Measurements from ENCODE around the gene HIPK3.

Gene HIPK3

GRCh38 chr11:33384220-33384619 is 127.0 kb downstream of the HIPK3 start:
- H3K36me3 ChIP-seq (ENCODE audit: low read depth) = no peaks in the 10 kb centered on the region
- H3K4me1 ChIP-seq (ENCODE audit: insufficient read depth, poor library complexity, severe bottlenecking) = no peaks in the 10 kb centered on the region
- H3K4me3 ChIP-seq (ENCODE audit: severe bottlenecking) = no peak overlapping the region
- no peaks in the 10 kb centered on the region for H3K27me3 ChIP-seq (ENCODE audit: insufficient read depth, poor library complexity, severe bottlenecking)
- H3K27ac ChIP-seq (ENCODE audit: poor library complexity, severe bottlenecking) = no peak overlapping the region
- ATAC-seq (ENCODE audit: low read depth) = no peak
- TF ChIP-seq CTCF (IDR thresholded peaks at IDR 0.05; ENCODE audit: poor library complexity, severe bottlenecking) = no peak
- no peak for DNase-seq (ENCODE audit: low spot score)
- H3K9me3 ChIP-seq (ENCODE audit: severe bottlenecking) = no peaks in the 10 kb centered on the region

- Histone ChIP-seq H3K4me1 (ENCODE audit: insufficient read depth, poor library complexity, severe bottlenecking) (no peaks in the 10 kb centered on the region), H3K27ac (ENCODE audit: poor library complexity, severe bottlenecking) (no peak overlapping the region), H3K27me3 (ENCODE audit: insufficient read depth, poor library complexity, severe bottlenecking) (no peaks in the 10 kb centered on the region), H3K4me3 (ENCODE audit: severe bottlenecking) (no peak overlapping the region), H3K9me3 (ENCODE audit: severe bottlenecking) (no peaks in the 10 kb centered on the region), H3K36me3 (ENCODE audit: low read depth) (no peaks in the 10 kb centered on the region)
- DNase-seq (ENCODE audit: low spot score) = no peak
- TF ChIP-seq CTCF (IDR thresholded peaks at IDR 0.05; ENCODE audit: poor library complexity, severe bottlenecking) = no peak
- no peak for ATAC-seq (ENCODE audit: low read depth)
Measured at GRCh38 chr11:33387581-33387980, 130.4 kb downstream of the HIPK3 start.

GRCh38 chr11:33387996-33388395 is 130.8 kb downstream of the HIPK3 start:
- no peak for TF ChIP-seq CTCF (IDR thresholded peaks at IDR 0.05; ENCODE audit: poor library complexity, severe bottlenecking)
- no peak for ATAC-seq (ENCODE audit: low read depth)
- Histone ChIP-seq H3K36me3 (ENCODE audit: low read depth) (no peaks in the 10 kb centered on the region), H3K4me1 (ENCODE audit: insufficient read depth, poor library complexity, severe bottlenecking) (no peaks in the 10 kb centered on the region), H3K27ac (ENCODE audit: poor library complexity, severe bottlenecking) (no peak overlapping the region), H3K27me3 (ENCODE audit: insufficient read depth, poor library complexity, severe bottlenecking) (no peaks in the 10 kb centered on the region), H3K4me3 (ENCODE audit: severe bottlenecking) (no peak overlapping the region), H3K9me3 (ENCODE audit: severe bottlenecking) (no peaks in the 10 kb centered on the region)
- no peak for DNase-seq (ENCODE audit: low spot score)

GRCh38 chr11:33388793-33389525 is 131.8 kb downstream of the HIPK3 start:
- H3K27ac ChIP-seq (ENCODE audit: poor library complexity, severe bottlenecking) = no peak overlapping the region
- H3K4me3 ChIP-seq (ENCODE audit: severe bottlenecking) = no peak overlapping the region
- DNase-seq (ENCODE audit: low spot score) = no peak
- TF ChIP-seq CTCF (IDR thresholded peaks at IDR 0.05; ENCODE audit: poor library complexity, severe bottlenecking) = no peak
- H3K4me1 ChIP-seq (ENCODE audit: insufficient read depth, poor library complexity, severe bottlenecking) = no peaks in the 10 kb centered on the region
- H3K36me3 ChIP-seq (ENCODE audit: low read depth) = no peaks in the 10 kb centered on the region
- no peak for ATAC-seq (ENCODE audit: low read depth)
- no peaks in the 10 kb centered on the region for H3K27me3 ChIP-seq (ENCODE audit: insufficient read depth, poor library complexity, severe bottlenecking)
- no peaks in the 10 kb centered on the region for H3K9me3 ChIP-seq (ENCODE audit: severe bottlenecking)

- TF ChIP-seq CTCF (IDR thresholded peaks at IDR 0.05; ENCODE audit: poor library complexity, severe bottlenecking) = no peak
- no peaks in the 10 kb centered on the region for H3K36me3 ChIP-seq (ENCODE audit: low read depth)
- no peaks in the 10 kb centered on the region for H3K4me1 ChIP-seq (ENCODE audit: insufficient read depth, poor library complexity, severe bottlenecking)
- H3K27ac ChIP-seq (ENCODE audit: poor library complexity, severe bottlenecking) = no peak overlapping the region
- DNase-seq (ENCODE audit: low spot score) = no peak
- no peak overlapping the region for H3K4me3 ChIP-seq (ENCODE audit: severe bottlenecking)
- ATAC-seq (ENCODE audit: low read depth) = no peak
- no peaks in the 10 kb centered on the region for H3K27me3 ChIP-seq (ENCODE audit: insufficient read depth, poor library complexity, severe bottlenecking)
- H3K9me3 ChIP-seq (ENCODE audit: severe bottlenecking) = no peaks in the 10 kb centered on the region
Measured at GRCh38 chr11:33389635-33390034, 132.5 kb downstream of the HIPK3 start.

Data from RWPE2 (cell line).